ENCODE measurements around the gene NTN5.

The NTN5 gene

GRCh38 chr19:48637948-48638830 is 34.6 kb downstream of the NTN5 start:
- Histone ChIP-seq H3K9me3 (ENCODE audit: control insufficient read depth in 1 of 2, low read length in 2 of 2) (no peaks in the 10 kb centered on the region), H3K27me3 (ENCODE audit: low read depth, low read length) (no peaks in the 10 kb centered on the region), H3K27ac (ENCODE audit: low read length) (peak overlapping the region; percentile 98), H3K36me3 (ENCODE audit: control insufficient read depth in 1 of 2, insufficient read depth in 2 of 2, low read length in 2 of 2) (no peaks in the 10 kb centered on the region), H3K4me3 (ENCODE audit: low read depth in 1 of 2, low read length in 2 of 2) (peak overlapping the region; percentile 70 to 96), H3K4me1 (ENCODE audit: control insufficient read depth in 1 of 2, insufficient read depth in 2 of 2, low read length in 2 of 2) (peaks cover 17 to 28% of the 10 kb centered on the region in 2 donors)

- no peaks in the 10 kb centered on the region for H3K27me3 ChIP-seq (ENCODE audit: low read depth, low read length)
- peak overlapping the region; percentile 98 for H3K27ac ChIP-seq (ENCODE audit: low read length)
- H3K4me1 ChIP-seq (ENCODE audit: control insufficient read depth in 1 of 2, insufficient read depth in 2 of 2, low read length in 2 of 2): peaks cover 22 to 35% of the 10 kb centered on the region in 2 donors
- H3K9me3 ChIP-seq (ENCODE audit: control insufficient read depth in 1 of 2, low read length in 2 of 2): no peaks in the 10 kb centered on the region
- peaks cover 0 to 3% of the 10 kb centered on the region in 2 donors for H3K36me3 ChIP-seq (ENCODE audit: control insufficient read depth in 1 of 2, insufficient read depth in 2 of 2, low read length in 2 of 2)
- H3K4me3 ChIP-seq (ENCODE audit: low read depth in 1 of 2, low read length in 2 of 2): peak overlapping the region; percentile 71 to 96
Measured at GRCh38 chr19:48637449-48637947, 35.3 kb downstream of the NTN5 start.

GRCh38 chr19:48636859-48637448 is 35.9 kb downstream of the NTN5 start, which contains the start of gene DBP:
TSS of gene DBP (minus strand) at chr19:48637379. CDS start at chr19:48636994, 385 bp downstream.
- Histone ChIP-seq H3K27ac (ENCODE audit: low read length) (peak within 1 kb of the TSS; percentile 98), H3K9me3 (ENCODE audit: control insufficient read depth in 1 of 2, low read length in 2 of 2) (no peaks in the 10 kb centered on the region), H3K4me1 (ENCODE audit: control insufficient read depth in 1 of 2, insufficient read depth in 2 of 2, low read length in 2 of 2) (peaks cover 24 to 36% of the 10 kb centered on the region in 2 donors), H3K4me3 (ENCODE audit: low read depth in 1 of 2, low read length in 2 of 2) (peak within 1 kb of the TSS; percentile 71 to 96), H3K36me3 (ENCODE audit: control insufficient read depth in 1 of 2, insufficient read depth in 2 of 2, low read length in 2 of 2) (peaks cover 0 to 4% of the 10 kb centered on the region in 2 donors), H3K27me3 (ENCODE audit: low read depth, low read length) (no peaks in the 10 kb centered on the region)

GRCh38 chr19:48635966-48636858 is 36.6 kb downstream of the NTN5 start:
- Histone ChIP-seq H3K4me1 (ENCODE audit: control insufficient read depth in 1 of 2, insufficient read depth in 2 of 2, low read length in 2 of 2) (peaks cover 24 to 43% of the 10 kb centered on the region in 2 donors), H3K36me3 (ENCODE audit: control insufficient read depth in 1 of 2, insufficient read depth in 2 of 2, low read length in 2 of 2) (peaks cover 2 to 4% of the 10 kb centered on the region in 2 donors), H3K4me3 (ENCODE audit: low read depth in 1 of 2, low read length in 2 of 2) (peak overlapping the region; percentile 71 to 96), H3K27ac (ENCODE audit: low read length) (peak overlapping the region; percentile 98), H3K9me3 (ENCODE audit: control insufficient read depth in 1 of 2, low read length in 2 of 2) (no peaks in the 10 kb centered on the region), H3K27me3 (ENCODE audit: low read depth, low read length) (no peaks in the 10 kb centered on the region)

GRCh38 chr19:48635263-48635965 is 37.4 kb downstream of the NTN5 start:
- Histone ChIP-seq H3K36me3 (ENCODE audit: control insufficient read depth in 1 of 2, insufficient read depth in 2 of 2, low read length in 2 of 2) (peaks cover 4 to 9% of the 10 kb centered on the region in 2 donors), H3K27ac (ENCODE audit: low read length) (peak overlapping the region; percentile 98), H3K4me1 (ENCODE audit: control insufficient read depth in 1 of 2, insufficient read depth in 2 of 2, low read length in 2 of 2) (peaks cover 24 to 51% of the 10 kb centered on the region in 2 donors), H3K9me3 (ENCODE audit: control insufficient read depth in 1 of 2, low read length in 2 of 2) (no peaks in the 10 kb centered on the region), H3K27me3 (ENCODE audit: low read depth, low read length) (no peaks in the 10 kb centered on the region), H3K4me3 (ENCODE audit: low read depth in 1 of 2, low read length in 2 of 2) (peak overlapping the region; percentile 71 to 96)

- Histone ChIP-seq H3K4me1 (ENCODE audit: control insufficient read depth in 1 of 2, insufficient read depth in 2 of 2, low read length in 2 of 2) (peaks cover 24 to 58% of the 10 kb centered on the region in 2 donors), H3K27me3 (ENCODE audit: low read depth, low read length) (no peaks in the 10 kb centered on the region), H3K4me3 (ENCODE audit: low read depth in 1 of 2, low read length in 2 of 2) (peak overlapping the region; percentile 55 to 96), H3K9me3 (ENCODE audit: control insufficient read depth in 1 of 2, low read length in 2 of 2) (no peaks in the 10 kb centered on the region), H3K27ac (ENCODE audit: low read length) (peak overlapping the region; percentile 95), H3K36me3 (ENCODE audit: control insufficient read depth in 1 of 2, insufficient read depth in 2 of 2, low read length in 2 of 2) (peaks cover 4 to 9% of the 10 kb centered on the region in 2 donors)
Measured at GRCh38 chr19:48634424-48635262, 38.2 kb downstream of the NTN5 start.

GRCh38 chr19:48634036-48634342 is 38.8 kb downstream of the NTN5 start:
- Histone ChIP-seq H3K27me3 (ENCODE audit: low read depth, low read length) (no peaks in the 10 kb centered on the region), H3K4me3 (ENCODE audit: low read depth in 1 of 2, low read length in 2 of 2) (peak overlapping the region; percentile 49 to 96), H3K36me3 (ENCODE audit: control insufficient read depth in 1 of 2, insufficient read depth in 2 of 2, low read length in 2 of 2) (peaks cover 4 to 9% of the 10 kb centered on the region in 2 donors), H3K4me1 (ENCODE audit: control insufficient read depth in 1 of 2, insufficient read depth in 2 of 2, low read length in 2 of 2) (peaks cover 24 to 62% of the 10 kb centered on the region in 2 donors), H3K27ac (ENCODE audit: low read length) (peak overlapping the region; percentile 71), H3K9me3 (ENCODE audit: control insufficient read depth in 1 of 2, low read length in 2 of 2) (no peaks in the 10 kb centered on the region)

GRCh38 chr19:48633148-48634035 is 39.4 kb downstream of the NTN5 start:
- Histone ChIP-seq H3K27ac (ENCODE audit: low read length) (peak overlapping the region; percentile 56), H3K4me3 (ENCODE audit: low read depth in 1 of 2, low read length in 2 of 2) (peak overlapping the region in 1 of 2 donors; percentile 96)

GRCh38 chr19:48632692-48633147 is 40.1 kb downstream of the NTN5 start:
- Histone ChIP-seq H3K4me3 (ENCODE audit: low read depth in 1 of 2, low read length in 2 of 2) (no peak overlapping the region), H3K27ac (ENCODE audit: low read length) (no peak overlapping the region), H3K4me1 (ENCODE audit: control insufficient read depth in 1 of 2, insufficient read depth in 2 of 2, low read length in 2 of 2) (peaks cover 18 to 54% of the 10 kb centered on the region in 2 donors), H3K36me3 (ENCODE audit: control insufficient read depth in 1 of 2, insufficient read depth in 2 of 2, low read length in 2 of 2) (peaks cover 4 to 9% of the 10 kb centered on the region in 2 donors), H3K27me3 (ENCODE audit: low read depth, low read length) (no peaks in the 10 kb centered on the region), H3K9me3 (ENCODE audit: control insufficient read depth in 1 of 2, low read length in 2 of 2) (no peaks in the 10 kb centered on the region)

More at GRCh38 chr19:48633148-48634035, 39.4 kb downstream of the NTN5 start:
- Histone ChIP-seq H3K36me3 (ENCODE audit: control insufficient read depth in 1 of 2, insufficient read depth in 2 of 2, low read length in 2 of 2) (peaks cover 4 to 9% of the 10 kb centered on the region in 2 donors), H3K4me1 (ENCODE audit: control insufficient read depth in 1 of 2, insufficient read depth in 2 of 2, low read length in 2 of 2) (peaks cover 19 to 56% of the 10 kb centered on the region in 2 donors), H3K9me3 (ENCODE audit: control insufficient read depth in 1 of 2, low read length in 2 of 2) (no peaks in the 10 kb centered on the region), H3K27me3 (ENCODE audit: low read depth, low read length) (no peaks in the 10 kb centered on the region)
